GM10248 (cell line): ENCODE measurements around the gene HOMEZ.

Experiments used
- CTCF ChIA-PET: fragments of 300-600 bp; sonication (Branson Sonifier 250); formaldehyde crosslinking; extraction: SDS; loops from one replicate; lab custom pipeline; 2021; ENCODE audit warnings: antibody characterized with exemption; lab: Yijun Ruan, JAX
- POLR2A ChIA-PET: fragments of 350-650 bp; sonication (Branson Sonifier 250); formaldehyde crosslinking; extraction: SDS; loops from one replicate; lab custom pipeline; 2020; ENCODE audit warnings: antibody characterized with exemption; lab: Yijun Ruan, JAX
- DNase-seq: peaks from one replicate; pipeline ENCODE4 v3.0.0; 2012; ENCODE audit errors: extremely low spot score
- CTCF ChIP-seq: IDR thresholded peaks from 2 replicates; pipeline ENCODE4 v1.5.1; 2012; ENCODE audit warnings: mild to moderate bottlenecking, low read depth; ENCODE audit errors: extremely low read depth, missing control alignments, control extremely low read depth

HOMEZ gene

GRCh38 chr14:23307687-23308644 is 22.0 kb upstream of the HOMEZ start:
- no peak for TF ChIP-seq CTCF
- no peak for DNase-seq
- CTCF ChIA-PET, result interaction anchor here (0.7 to 16.2 kb wide), 4 partner anchors 12 to 22 kb away, joined by 3 to 136 read pairs (median 14); partner anchors contain the start of genes HOMEZ and PABPN1
- POLR2A ChIA-PET, result interaction anchor here (0.7 kb wide), 1 partner anchor 21 kb away, joined by 3 read pairs; no protein-coding TSS in a partner anchor

GRCh38 chr14:23307146-23307530 is 21.2 kb upstream of the HOMEZ start:
- no peak for TF ChIP-seq CTCF
- POLR2A ChIA-PET, result interaction anchor here (0.6 to 1.6 kb wide), 2 partner anchors 14 to 1836 kb away, joined by 3 to 8 read pairs; partner anchors contain the start of gene PABPN1
- DNase-seq, result no peak
- CTCF ChIA-PET, result interaction anchor here (0.7 to 16.2 kb wide), 4 partner anchors 12 to 21 kb away, joined by 3 to 136 read pairs (median 14); partner anchors contain the start of genes HOMEZ and PABPN1

- ChIA-PET POLR2A (interaction anchor here (0.6 to 1.6 kb wide), 2 partner anchors 14 to 1835 kb away, joined by 3 to 8 read pairs; partner anchors contain the start of gene PABPN1), CTCF (interaction anchor here (0.7 to 16.2 kb wide), 6 partner anchors 11 to 21 kb away, joined by 3 to 136 read pairs (median 8); partner anchors contain the start of genes HOMEZ and PABPN1)
Observed at GRCh38 chr14:23306412-23307145, 20.6 kb upstream of the HOMEZ start, which contains the start of gene BCL2L2. Gene BCL2L2 (plus strand): TSS chr14:23306833. CDS start chr14:23307768, 935 bp downstream.

GRCh38 chr14:23302290-23303225 is 16.6 kb upstream of the HOMEZ start, which contains the start of gene PPP1R3E:
Gene PPP1R3E (minus strand): TSS chr14:23302859. CDS start chr14:23302576, 283 bp downstream.
- no peak for TF ChIP-seq CTCF
- ChIA-PET POLR2A (interaction anchor here (0.6 to 3.1 kb wide), 5 partner anchors 16 to 182 kb away, joined by 3 to 26 read pairs (median 3); partner anchors contain the start of genes HOMEZ and PABPN1), CTCF (interaction anchor here (1.2 to 16.2 kb wide), 18 partner anchors 8 to 234 kb away, joined by 3 to 136 read pairs (median 7); partner anchors contain the start of genes CEBPE, HOMEZ and PABPN1)
- DNase-seq, result peak; percentile 76

More at GRCh38 chr14:23306412-23307145, 20.6 kb upstream of the HOMEZ start, which contains the start of gene BCL2L2:
- peak; percentile 84 for DNase-seq
- TF ChIP-seq CTCF, result no peak

- no peak for TF ChIP-seq CTCF
- POLR2A ChIA-PET, result interaction anchor here (0.6 to 3.1 kb wide), 6 partner anchors 16 to 181 kb away, joined by 3 to 26 read pairs (median 4); partner anchors contain the start of genes HOMEZ and PABPN1
- no peak for DNase-seq
- CTCF ChIA-PET, result interaction anchor here (1.1 to 16.2 kb wide), 19 partner anchors 9 to 240 kb away, joined by 3 to 136 read pairs (median 7); partner anchors contain the start of genes CEBPE, HOMEZ and PABPN1
Observed at GRCh38 chr14:23301969-23302289, 16.0 kb upstream of the HOMEZ start.
